Esophagus muscularis mucosa (tissue), 3 donors: ENCODE data around the gene C6orf141.

Experiments used
- POLR2A ChIP-seq: fragments of 450-650 bp; IDR thresholded peaks from one replicate; pipeline ENCODE4 v1.6.1; 2017; ENCODE audit warnings: antibody characterized with exemption, moderate library complexity, mild to moderate bottlenecking, low read depth
- TF ChIP-seq, protein P1 (sequence below), 3 experiments: fragments of 200-600 bp in 2 of 3; fragments of 450-650 bp in 1 of 3; sonication (generic) in 2 of 3; IDR thresholded peaks; one replicate each; pipeline ENCODE4 v1.5.1; 2017 to 2019; ENCODE audit warnings: antibody characterized with exemption in 3 of 3, mild to moderate bottlenecking in 2 of 3, moderate library complexity in 1 of 3

- TF ChIP-seq, protein P1, sequence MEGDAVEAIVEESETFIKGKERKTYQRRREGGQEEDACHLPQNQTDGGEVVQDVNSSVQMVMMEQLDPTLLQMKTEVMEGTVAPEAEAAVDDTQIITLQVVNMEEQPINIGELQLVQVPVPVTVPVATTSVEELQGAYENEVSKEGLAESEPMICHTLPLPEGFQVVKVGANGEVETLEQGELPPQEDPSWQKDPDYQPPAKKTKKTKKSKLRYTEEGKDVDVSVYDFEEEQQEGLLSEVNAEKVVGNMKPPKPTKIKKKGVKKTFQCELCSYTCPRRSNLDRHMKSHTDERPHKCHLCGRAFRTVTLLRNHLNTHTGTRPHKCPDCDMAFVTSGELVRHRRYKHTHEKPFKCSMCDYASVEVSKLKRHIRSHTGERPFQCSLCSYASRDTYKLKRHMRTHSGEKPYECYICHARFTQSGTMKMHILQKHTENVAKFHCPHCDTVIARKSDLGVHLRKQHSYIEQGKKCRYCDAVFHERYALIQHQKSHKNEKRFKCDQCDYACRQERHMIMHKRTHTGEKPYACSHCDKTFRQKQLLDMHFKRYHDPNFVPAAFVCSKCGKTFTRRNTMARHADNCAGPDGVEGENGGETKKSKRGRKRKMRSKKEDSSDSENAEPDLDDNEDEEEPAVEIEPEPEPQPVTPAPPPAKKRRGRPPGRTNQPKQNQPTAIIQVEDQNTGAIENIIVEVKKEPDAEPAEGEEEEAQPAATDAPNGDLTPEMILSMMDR (IDR thresholded peaks at IDR 0.05) = no peak
- no peak for TF ChIP-seq POLR2A
Measured at GRCh38 chr6:49582529-49582928, 32.1 kb downstream of the C6orf141 start.
